ENCODE data around the gene CCDC63. TPM values are rescaled to one million over a fixed set of nuclear protein-coding genes. Genes with fewer than 3 reads are reported as not detected.

The CCDC63 gene
- total and polyA plus RNA-seq, 4 donors = not detected

- WGBS, 2 donors = 93 to 94% methylated on average over 6 of the region's 6 CpGs
- H3K27ac ChIP-seq (ENCODE audit: low read depth in 1 of 2, low read length in 1 of 2) = no peak overlapping the region
- TF ChIP-seq CTCF (IDR thresholded peaks at IDR 0.05; ENCODE audit: control extremely low read depth, extremely low read depth) = no peak
- H3K27me3 ChIP-seq (ENCODE audit: control insufficient read depth in 3 of 3, insufficient read depth in 3 of 3, low read length in 2 of 3) = peaks cover 0 to 28% (median 19%) of the 10 kb centered on the region in 3 donors
- H3K9ac ChIP-seq (ENCODE audit: insufficient read depth in 1 of 2, low read length in 2 of 2) = no peak overlapping the region
- DNase-seq (no peak), ATAC-seq (ENCODE audit: insufficient read depth, low FRiP score) (no peak)
- H3K36me3 ChIP-seq (ENCODE audit: control insufficient read depth in 4 of 4, insufficient read depth in 4 of 4, low read length in 4 of 4) = no peaks in the 10 kb centered on the region
- H3K9me3 ChIP-seq (ENCODE audit: control insufficient read depth in 4 of 4, insufficient read depth in 3 of 4, low read length in 3 of 4) = peaks cover 0 to 4% (median 0%) of the 10 kb centered on the region in 4 donors
- peaks cover 0 to 5% (median 2%) of the 10 kb centered on the region in 5 donors for H3K4me1 ChIP-seq (ENCODE audit: control insufficient read depth in 5 of 5, insufficient read depth in 5 of 5, low read length in 5 of 5)
- no peak overlapping the region for H3K4me3 ChIP-seq
These were observed 1.6 kb downstream of the CCDC63 start for GRCh38 chr12:110848314-110848923.

- no peak for DNase-seq
- H3K4me3 ChIP-seq = no peak overlapping the region
- no peak for ATAC-seq (ENCODE audit: insufficient read depth, low FRiP score)
These were observed 2.4 kb downstream of the CCDC63 start for GRCh38 chr12:110849221-110849620.

GRCh38 chr12:110849748-110850403 is 3.1 kb downstream of the CCDC63 start:
- 84 to 88% methylated on average over 5 of the region's 5 CpGs for WGBS, 2 donors
- Histone ChIP-seq H3K27me3 (ENCODE audit: control insufficient read depth in 3 of 3, insufficient read depth in 3 of 3, low read length in 2 of 3) (peaks cover 0 to 22% (median 19%) of the 10 kb centered on the region in 3 donors), H3K27ac (ENCODE audit: low read depth in 1 of 2, low read length in 1 of 2) (no peak overlapping the region), H3K9me3 (ENCODE audit: control insufficient read depth in 4 of 4, insufficient read depth in 3 of 4, low read length in 3 of 4) (peaks cover 0 to 2% (median 0%) of the 10 kb centered on the region in 4 donors), H3K9ac (ENCODE audit: insufficient read depth in 1 of 2, low read length in 2 of 2) (no peak overlapping the region), H3K4me3 (no peak overlapping the region), H3K4me1 (ENCODE audit: control insufficient read depth in 5 of 5, insufficient read depth in 5 of 5, low read length in 5 of 5) (peaks cover 0 to 7% (median 5%) of the 10 kb centered on the region in 5 donors), H3K36me3 (ENCODE audit: control insufficient read depth in 4 of 4, insufficient read depth in 4 of 4, low read length in 4 of 4) (no peaks in the 10 kb centered on the region)
- ATAC-seq (ENCODE audit: insufficient read depth, low FRiP score) (no peak), DNase-seq (no peak)
- no peak for TF ChIP-seq CTCF (IDR thresholded peaks at IDR 0.05; ENCODE audit: control extremely low read depth, extremely low read depth)

More at GRCh38 chr12:110849221-110849620, 2.4 kb downstream of the CCDC63 start:
- H3K27me3 ChIP-seq (ENCODE audit: control insufficient read depth in 3 of 3, insufficient read depth in 3 of 3, low read length in 2 of 3) = peaks cover 0 to 25% (median 19%) of the 10 kb centered on the region in 3 donors
- no peak for TF ChIP-seq CTCF (IDR thresholded peaks at IDR 0.05; ENCODE audit: control extremely low read depth, extremely low read depth)
- no peak overlapping the region for H3K9ac ChIP-seq (ENCODE audit: insufficient read depth in 1 of 2, low read length in 2 of 2)
- WGBS, 2 donors = 70 to 73% methylated on average over 4 of the region's 4 CpGs
- no peak overlapping the region for H3K27ac ChIP-seq (ENCODE audit: low read depth in 1 of 2, low read length in 1 of 2)
- peaks cover 0 to 7% (median 5%) of the 10 kb centered on the region in 5 donors for H3K4me1 ChIP-seq (ENCODE audit: control insufficient read depth in 5 of 5, insufficient read depth in 5 of 5, low read length in 5 of 5)
- no peaks in the 10 kb centered on the region for H3K36me3 ChIP-seq (ENCODE audit: control insufficient read depth in 4 of 4, insufficient read depth in 4 of 4, low read length in 4 of 4)
- peaks cover 0 to 3% (median 0%) of the 10 kb centered on the region in 4 donors for H3K9me3 ChIP-seq (ENCODE audit: control insufficient read depth in 4 of 4, insufficient read depth in 3 of 4, low read length in 3 of 4)

All from lung (tissue), 12 donors.